ENCODE measurements around the gene INTS14. TPM values are rescaled to one million over a fixed set of nuclear protein-coding genes. Genes with fewer than 3 reads are reported as not detected.

The INTS14 gene
- total RNA-seq, 1 experiment from 2014 or later = 28.3 TPM

DNA sequence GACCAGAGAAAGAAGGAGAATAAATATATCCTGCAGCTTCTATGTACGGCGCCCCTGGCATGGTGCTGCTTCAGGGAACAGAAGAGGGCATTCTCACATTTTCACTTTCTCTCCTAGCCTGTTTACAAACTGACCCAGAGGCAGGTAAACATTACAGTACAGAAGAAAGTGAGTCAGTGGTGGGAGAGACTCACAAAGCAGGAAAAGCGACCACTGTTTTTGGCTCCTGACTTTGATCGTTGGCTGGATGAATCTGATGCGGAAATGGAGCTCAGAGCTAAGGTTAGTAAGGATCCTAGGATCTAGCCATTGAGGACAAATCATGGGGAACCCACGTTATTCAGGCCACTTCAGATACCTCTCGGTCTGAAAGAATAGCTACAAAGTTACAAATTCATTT is 54.3 kb downstream of the INTS14 start:
- Mint-ChIP-seq H3K9me3 (no peaks in the 10 kb centered on the region), H3K4me3 (no peak overlapping the region), H3K27me3 (ENCODE audit: low read depth) (no peaks in the 10 kb centered on the region), H3K4me1 (no peaks in the 10 kb centered on the region), H3K27ac (no peak overlapping the region), H3K36me3 (peaks cover 70% of the 10 kb centered on the region)
- TF ChIP-seq, protein P1, sequence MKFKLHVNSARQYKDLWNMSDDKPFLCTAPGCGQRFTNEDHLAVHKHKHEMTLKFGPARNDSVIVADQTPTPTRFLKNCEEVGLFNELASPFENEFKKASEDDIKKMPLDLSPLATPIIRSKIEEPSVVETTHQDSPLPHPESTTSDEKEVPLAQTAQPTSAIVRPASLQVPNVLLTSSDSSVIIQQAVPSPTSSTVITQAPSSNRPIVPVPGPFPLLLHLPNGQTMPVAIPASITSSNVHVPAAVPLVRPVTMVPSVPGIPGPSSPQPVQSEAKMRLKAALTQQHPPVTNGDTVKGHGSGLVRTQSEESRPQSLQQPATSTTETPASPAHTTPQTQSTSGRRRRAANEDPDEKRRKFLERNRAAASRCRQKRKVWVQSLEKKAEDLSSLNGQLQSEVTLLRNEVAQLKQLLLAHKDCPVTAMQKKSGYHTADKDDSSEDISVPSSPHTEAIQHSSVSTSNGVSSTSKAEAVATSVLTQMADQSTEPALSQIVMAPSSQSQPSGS (CRISPR knock-in tag; IDR thresholded peaks at IDR 0.05; ENCODE audit: borderline replicate concordance, low read depth) = no peak
- TF ChIP-seq, protein P2, sequence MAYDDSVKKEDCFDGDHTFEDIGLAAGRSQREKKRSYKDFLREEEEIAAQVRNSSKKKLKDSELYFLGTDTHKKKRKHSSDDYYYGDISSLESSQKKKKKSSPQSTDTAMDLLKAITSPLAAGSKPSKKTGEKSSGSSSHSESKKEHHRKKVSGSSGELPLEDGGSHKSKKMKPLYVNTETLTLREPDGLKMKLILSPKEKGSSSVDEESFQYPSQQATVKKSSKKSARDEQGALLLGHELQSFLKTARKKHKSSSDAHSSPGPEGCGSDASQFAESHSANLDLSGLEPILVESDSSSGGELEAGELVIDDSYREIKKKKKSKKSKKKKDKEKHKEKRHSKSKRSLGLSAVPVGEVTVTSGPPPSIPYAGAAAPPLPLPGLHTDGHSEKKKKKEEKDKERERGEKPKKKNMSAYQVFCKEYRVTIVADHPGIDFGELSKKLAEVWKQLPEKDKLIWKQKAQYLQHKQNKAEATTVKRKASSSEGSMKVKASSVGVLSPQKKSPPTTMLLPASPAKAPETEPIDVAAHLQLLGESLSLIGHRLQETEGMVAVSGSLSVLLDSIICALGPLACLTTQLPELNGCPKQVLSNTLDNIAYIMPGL (CRISPR knock-in tag; IDR thresholded peaks at IDR 0.05) = no peak
- TF ChIP-seq, protein P3, sequence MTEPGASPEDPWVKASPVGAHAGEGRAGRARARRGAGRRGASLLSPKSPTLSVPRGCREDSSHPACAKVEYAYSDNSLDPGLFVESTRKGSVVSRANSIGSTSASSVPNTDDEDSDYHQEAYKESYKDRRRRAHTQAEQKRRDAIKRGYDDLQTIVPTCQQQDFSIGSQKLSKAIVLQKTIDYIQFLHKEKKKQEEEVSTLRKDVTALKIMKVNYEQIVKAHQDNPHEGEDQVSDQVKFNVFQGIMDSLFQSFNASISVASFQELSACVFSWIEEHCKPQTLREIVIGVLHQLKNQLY (CRISPR knock-in tag; IDR thresholded peaks at IDR 0.05) = no peak
- TF ChIP-seq GTF2I (CRISPR knock-in tag; conservative IDR thresholded peaks at IDR 0.05) = no peak
- no peak for TF ChIP-seq TP53 (CRISPR knock-in tag; IDR thresholded peaks at IDR 0.05)
- TF ChIP-seq, protein P4, sequence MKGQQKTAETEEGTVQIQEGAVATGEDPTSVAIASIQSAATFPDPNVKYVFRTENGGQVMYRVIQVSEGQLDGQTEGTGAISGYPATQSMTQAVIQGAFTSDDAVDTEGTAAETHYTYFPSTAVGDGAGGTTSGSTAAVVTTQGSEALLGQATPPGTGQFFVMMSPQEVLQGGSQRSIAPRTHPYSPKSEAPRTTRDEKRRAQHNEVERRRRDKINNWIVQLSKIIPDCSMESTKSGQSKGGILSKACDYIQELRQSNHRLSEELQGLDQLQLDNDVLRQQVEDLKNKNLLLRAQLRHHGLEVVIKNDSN (CRISPR knock-in tag; IDR thresholded peaks at IDR 0.05) = no peak
- no peak for TF ChIP-seq ETV6 (CRISPR knock-in tag; IDR thresholded peaks at IDR 0.05)
- CTCF ChIA-PET = no interaction called here
- POLR2A ChIA-PET = no interaction called here
- ATAC-seq (no peak), DNase-seq (ENCODE audit: low spot score) (no peak)

DNA sequence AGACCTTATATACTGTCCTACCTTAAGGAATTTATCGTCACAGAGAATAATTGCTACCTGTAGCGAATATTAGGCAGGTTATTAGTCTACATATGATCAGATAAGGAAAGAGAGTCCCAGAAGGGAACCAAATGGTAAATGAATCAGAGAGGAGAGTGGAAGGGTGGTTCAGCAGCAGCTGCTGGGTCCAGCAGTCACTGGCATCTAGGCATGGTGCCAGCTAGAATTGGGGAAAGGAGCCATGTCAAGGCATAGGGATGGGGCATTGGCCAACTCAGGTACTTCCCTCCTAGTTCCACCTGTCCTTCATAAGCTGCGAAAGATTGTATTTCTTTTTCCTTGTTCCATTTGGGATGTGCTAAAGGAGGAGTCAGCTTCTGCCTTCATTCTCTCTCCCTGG is 57.2 kb downstream of the INTS14 start:
- Mint-ChIP-seq H3K4me3 (no peak overlapping the region), H3K36me3 (peaks cover 51% of the 10 kb centered on the region), H3K27ac (no peak overlapping the region), H3K27me3 (ENCODE audit: low read depth) (no peaks in the 10 kb centered on the region), H3K9me3 (peaks cover 3% of the 10 kb centered on the region; the same call in 1 of the 2 replicates), H3K4me1 (peaks cover 17% of the 10 kb centered on the region)
- DNase-seq (ENCODE audit: low spot score) (no peak), ATAC-seq (no peak)
- ChIA-PET CTCF (interaction anchor here (0.7 kb wide), 1 partner anchor 169 kb away, joined by 3 read pairs; no protein-coding TSS in a partner anchor), POLR2A (no interaction called here)
- TF ChIP-seq ZNF416 (CRISPR knock-in tag; IDR thresholded peaks at IDR 0.05) (no peak), ESRRA (CRISPR knock-in tag; IDR thresholded peaks at IDR 0.05; ENCODE audit: borderline replicate concordance) (no peak), MYBL2 (CRISPR knock-in tag; IDR thresholded peaks at IDR 0.05) (no peak), FOXP1 (CRISPR knock-in tag; IDR thresholded peaks at IDR 0.05; ENCODE audit: borderline replicate concordance) (no peak), PRRX2 (CRISPR knock-in tag; IDR thresholded peaks at IDR 0.05) (no peak), GRHL2 (CRISPR knock-in tag; IDR thresholded peaks at IDR 0.05; ENCODE audit: insufficient replicate concordance, severe bottlenecking) (no peak), KAT7 (CRISPR knock-in tag; IDR thresholded peaks at IDR 0.05; ENCODE audit: borderline replicate concordance) (no peak), SOX15 (CRISPR knock-in tag; IDR thresholded peaks at IDR 0.05) (no peak), ZNF396 (CRISPR knock-in tag; IDR thresholded peaks at IDR 0.05; ENCODE audit: borderline replicate concordance) (no peak), ZNF121 (CRISPR knock-in tag; IDR thresholded peaks at IDR 0.05) (no peak), NR3C1 (CRISPR knock-in tag; conservative IDR thresholded peaks at IDR 0.05; ENCODE audit: low read depth) (no peak), NFATC4 (CRISPR knock-in tag; IDR thresholded peaks at IDR 0.05) (no peak)
- TF ChIP-seq, protein P5, sequence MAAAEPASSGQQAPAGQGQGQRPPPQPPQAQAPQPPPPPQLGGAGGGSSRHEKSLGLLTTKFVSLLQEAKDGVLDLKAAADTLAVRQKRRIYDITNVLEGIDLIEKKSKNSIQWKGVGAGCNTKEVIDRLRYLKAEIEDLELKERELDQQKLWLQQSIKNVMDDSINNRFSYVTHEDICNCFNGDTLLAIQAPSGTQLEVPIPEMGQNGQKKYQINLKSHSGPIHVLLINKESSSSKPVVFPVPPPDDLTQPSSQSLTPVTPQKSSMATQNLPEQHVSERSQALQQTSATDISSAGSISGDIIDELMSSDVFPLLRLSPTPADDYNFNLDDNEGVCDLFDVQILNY (CRISPR knock-in tag; IDR thresholded peaks at IDR 0.05) = no peak
- TF ChIP-seq, protein P6, sequence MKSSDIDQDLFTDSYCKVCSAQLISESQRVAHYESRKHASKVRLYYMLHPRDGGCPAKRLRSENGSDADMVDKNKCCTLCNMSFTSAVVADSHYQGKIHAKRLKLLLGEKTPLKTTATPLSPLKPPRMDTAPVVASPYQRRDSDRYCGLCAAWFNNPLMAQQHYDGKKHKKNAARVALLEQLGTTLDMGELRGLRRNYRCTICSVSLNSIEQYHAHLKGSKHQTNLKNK (CRISPR knock-in tag; IDR thresholded peaks at IDR 0.05) = no peak
- TF ChIP-seq, protein P7, sequence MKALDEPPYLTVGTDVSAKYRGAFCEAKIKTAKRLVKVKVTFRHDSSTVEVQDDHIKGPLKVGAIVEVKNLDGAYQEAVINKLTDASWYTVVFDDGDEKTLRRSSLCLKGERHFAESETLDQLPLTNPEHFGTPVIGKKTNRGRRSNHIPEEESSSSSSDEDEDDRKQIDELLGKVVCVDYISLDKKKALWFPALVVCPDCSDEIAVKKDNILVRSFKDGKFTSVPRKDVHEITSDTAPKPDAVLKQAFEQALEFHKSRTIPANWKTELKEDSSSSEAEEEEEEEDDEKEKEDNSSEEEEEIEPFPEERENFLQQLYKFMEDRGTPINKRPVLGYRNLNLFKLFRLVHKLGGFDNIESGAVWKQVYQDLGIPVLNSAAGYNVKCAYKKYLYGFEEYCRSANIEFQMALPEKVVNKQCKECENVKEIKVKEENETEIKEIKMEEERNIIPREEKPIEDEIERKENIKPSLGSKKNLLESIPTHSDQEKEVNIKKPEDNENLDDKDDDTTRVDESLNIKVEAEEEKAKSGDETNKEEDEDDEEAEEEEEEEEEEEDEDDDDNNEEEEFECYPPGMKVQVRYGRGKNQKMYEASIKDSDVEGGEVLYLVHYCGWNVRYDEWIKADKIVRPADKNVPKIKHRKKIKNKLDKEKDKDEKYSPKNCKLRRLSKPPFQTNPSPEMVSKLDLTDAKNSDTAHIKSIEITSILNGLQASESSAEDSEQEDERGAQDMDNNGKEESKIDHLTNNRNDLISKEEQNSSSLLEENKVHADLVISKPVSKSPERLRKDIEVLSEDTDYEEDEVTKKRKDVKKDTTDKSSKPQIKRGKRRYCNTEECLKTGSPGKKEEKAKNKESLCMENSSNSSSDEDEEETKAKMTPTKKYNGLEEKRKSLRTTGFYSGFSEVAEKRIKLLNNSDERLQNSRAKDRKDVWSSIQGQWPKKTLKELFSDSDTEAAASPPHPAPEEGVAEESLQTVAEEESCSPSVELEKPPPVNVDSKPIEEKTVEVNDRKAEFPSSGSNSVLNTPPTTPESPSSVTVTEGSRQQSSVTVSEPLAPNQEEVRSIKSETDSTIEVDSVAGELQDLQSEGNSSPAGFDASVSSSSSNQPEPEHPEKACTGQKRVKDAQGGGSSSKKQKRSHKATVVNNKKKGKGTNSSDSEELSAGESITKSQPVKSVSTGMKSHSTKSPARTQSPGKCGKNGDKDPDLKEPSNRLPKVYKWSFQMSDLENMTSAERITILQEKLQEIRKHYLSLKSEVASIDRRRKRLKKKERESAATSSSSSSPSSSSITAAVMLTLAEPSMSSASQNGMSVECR (CRISPR knock-in tag; IDR thresholded peaks at IDR 0.05; ENCODE audit: borderline replicate concordance) = no peak
- TF ChIP-seq, protein P8, sequence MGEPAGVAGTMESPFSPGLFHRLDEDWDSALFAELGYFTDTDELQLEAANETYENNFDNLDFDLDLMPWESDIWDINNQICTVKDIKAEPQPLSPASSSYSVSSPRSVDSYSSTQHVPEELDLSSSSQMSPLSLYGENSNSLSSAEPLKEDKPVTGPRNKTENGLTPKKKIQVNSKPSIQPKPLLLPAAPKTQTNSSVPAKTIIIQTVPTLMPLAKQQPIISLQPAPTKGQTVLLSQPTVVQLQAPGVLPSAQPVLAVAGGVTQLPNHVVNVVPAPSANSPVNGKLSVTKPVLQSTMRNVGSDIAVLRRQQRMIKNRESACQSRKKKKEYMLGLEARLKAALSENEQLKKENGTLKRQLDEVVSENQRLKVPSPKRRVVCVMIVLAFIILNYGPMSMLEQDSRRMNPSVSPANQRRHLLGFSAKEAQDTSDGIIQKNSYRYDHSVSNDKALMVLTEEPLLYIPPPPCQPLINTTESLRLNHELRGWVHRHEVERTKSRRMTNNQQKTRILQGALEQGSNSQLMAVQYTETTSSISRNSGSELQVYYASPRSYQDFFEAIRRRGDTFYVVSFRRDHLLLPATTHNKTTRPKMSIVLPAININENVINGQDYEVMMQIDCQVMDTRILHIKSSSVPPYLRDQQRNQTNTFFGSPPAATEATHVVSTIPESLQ (CRISPR knock-in tag; IDR thresholded peaks at IDR 0.05) = no peak
